GM20431 (cell line): ENCODE results near the gene VPS9D1.
"Not testable (repeated sequence)": the region's sequence is repeated elsewhere in the genome, so short reads cannot be mapped to it uniquely, and the experiment has no call there.

Source experiments
- in situ Hi-C: fragments of 300-500 bp; cut with MseI, MboI; formaldehyde crosslinking; loops from one replicate; pipeline ENCODE4 v1.15.0; 2020; ENCODE audit warnings: low sequenced_read_pairs; ENCODE audit not compliant: unreplicated experiment

The VPS9D1 gene

DNA sequence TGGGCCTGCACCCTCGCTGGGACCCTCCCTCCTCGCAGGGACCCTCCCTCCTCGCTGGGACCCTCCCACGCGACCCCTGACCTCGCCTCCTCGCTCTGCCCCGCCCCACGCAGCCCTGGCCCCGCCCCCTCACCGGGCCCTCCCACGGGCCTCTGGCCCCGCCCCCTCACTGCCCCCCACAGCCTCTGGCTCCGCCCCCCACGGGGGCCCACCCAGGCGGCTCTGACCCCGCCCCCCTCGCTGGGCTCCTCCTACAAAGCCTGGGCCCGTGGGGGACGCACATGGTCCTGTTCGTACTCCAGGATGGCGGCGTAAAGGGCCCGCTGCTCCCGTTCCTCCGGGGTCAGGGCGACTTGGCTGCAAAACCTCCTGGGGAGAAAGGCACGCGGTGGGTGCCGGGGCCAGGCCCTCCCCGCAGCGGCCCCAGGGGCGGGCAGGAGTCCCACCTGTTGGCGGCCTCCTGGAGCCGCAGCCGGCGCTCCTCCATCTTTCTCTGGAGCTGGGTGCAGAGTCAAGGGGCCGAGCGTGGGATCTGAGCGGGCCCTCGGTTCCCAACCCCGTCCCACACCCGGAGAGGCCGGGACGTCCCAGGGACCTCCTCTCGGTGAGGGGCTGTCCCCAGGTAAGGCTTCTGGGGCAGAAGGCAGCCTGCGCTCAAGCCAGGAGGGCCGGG lies 9.0 kb downstream of the VPS9D1 start:
- in situ Hi-C loops: no loop called here

DNA sequence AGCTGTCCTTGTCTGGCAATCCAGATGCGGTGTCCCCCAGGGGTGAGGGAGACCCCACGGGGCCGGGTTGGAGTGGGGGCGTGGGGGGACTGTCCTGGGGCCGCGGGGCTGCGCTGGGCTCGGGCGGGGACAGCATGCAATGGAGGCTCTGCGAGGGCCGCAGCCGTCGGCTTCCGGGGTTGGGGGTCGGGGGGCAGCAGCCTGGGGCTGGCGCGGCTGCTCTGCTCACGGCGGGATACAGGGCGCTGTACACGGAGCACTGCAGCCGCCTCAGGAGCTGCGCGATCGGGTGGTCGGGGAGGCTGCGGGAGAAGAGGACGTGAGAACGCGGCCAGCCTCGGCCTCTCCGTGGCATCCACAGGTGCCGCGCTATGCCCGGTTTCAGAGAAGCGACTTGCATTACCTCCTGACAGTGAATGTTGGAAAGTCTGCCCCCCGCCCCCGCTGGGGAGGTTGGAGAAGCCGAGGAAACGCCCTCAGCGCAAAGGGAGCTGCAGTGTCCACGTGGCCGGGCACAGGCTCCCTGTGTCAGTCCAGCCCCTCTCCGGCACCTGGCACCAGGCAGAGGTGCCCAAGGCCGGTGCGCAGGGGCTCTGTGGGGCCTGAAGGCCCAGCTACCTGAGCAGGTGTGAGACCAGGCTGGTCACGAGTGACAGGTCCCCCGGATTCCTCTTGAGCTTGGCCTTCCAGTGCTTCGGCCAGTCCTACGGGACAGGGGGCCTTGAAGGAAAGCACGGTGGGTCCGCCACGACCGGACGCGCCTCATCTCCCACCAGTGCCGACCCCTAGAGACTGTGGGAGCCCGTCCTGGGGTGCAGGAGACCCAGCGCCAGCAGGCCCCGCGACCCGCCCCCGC lies 9.8 kb downstream of the VPS9D1 start:
- in situ Hi-C loops: no loop called here

DNA sequence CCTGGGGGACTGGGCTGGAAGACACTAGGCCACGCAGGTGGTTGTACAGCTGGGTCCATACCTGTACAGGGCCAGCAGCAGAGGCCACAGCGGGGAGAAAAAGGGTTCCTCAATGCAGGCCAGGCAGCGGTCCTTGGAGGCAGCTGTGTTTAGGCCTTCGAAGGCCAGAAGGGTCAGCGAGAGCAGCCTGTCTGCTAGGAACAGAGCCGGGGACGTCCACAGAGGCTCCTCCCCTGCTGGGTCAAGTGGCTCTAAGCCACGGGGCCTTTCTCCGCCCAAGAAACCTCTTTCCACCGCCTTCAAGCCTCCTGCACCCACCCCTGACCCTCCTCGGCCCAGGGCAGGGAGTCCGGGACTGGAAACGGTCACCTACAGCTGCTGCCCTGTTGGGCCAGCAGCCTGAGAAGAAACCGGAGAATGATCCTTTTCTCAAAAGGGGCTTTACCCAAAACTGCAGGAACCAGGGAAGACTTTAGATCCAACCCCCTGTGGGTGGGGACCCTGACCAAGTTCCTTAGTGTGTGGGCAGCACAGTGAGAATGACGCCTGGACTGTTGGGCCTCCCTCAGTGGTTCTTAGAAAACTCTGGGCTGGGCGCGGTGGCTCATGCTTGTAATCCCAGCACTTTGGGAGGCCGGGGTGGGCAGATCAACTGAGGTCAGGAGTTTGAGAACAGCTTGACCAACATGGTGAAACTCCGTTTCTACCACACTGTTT lies 10.8 kb downstream of the VPS9D1 start:
- in situ Hi-C loops: no loop called here

DNA sequence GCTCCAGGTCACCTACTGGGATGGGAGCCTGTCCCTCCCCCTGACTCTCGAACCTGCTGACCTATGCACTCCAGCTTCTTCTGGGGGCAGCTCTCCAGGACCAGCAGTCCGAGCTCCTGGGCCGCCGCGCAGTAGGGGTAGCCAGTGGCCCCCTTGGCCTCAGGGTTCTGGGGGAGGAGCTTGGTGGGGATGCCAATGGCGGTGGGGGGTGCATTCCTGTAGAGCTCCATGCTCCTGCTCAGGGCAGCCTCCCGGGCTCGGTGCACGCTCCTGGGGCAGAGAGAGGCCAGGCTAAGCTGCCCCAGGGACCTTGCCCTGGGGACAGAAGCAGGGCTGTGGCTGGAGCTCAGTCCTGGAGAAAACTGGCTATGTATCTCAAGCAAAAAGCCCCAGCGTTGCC lies 11.5 kb downstream of the VPS9D1 start:
- in situ Hi-C loops: no loop called here

DNA sequence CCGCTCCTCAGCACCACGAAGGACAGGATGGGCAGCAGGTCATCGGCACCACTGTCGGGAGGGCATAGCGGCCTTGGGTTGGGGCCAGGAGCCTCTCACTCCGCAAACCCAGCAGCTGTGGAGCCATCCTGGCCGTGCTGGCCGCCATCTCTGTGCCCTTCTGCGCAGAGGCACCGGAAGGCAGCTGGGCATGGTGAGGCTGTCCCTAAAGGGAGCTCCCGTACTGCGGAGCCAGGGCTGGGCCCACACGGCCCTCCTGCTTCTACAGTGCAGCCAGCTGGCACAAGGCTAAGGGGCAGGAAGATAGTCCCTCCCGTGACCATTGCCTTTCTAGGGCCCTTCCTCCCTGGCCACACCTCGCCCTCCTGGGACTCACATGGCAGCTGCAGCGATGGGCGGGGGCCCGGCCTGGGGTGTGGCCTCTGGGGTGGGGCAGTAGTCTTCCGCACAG lies 12.2 kb downstream of the VPS9D1 start:
- in situ Hi-C loops: no loop called here

DNA sequence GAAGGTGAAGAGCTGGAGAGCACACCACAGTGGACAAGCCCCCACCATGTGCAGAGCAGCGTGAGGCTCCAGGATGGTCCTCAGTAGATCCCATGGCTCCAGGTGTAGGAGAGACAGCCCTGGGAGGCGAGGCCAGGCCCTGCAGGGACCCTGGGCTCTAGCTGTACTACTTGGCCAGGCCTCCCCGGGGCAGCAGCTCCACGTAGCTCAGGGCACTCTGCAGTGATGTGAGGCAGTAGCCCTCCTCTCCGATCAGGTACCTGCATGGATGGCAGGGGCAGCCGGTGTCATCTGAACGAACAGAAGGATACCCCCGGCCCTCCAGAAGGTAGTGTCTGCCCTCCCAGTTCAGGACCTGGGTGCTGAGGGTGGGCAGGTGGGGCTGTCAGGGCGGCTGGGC lies 13.0 kb downstream of the VPS9D1 start:
- in situ Hi-C loops: no loop called here

DNA sequence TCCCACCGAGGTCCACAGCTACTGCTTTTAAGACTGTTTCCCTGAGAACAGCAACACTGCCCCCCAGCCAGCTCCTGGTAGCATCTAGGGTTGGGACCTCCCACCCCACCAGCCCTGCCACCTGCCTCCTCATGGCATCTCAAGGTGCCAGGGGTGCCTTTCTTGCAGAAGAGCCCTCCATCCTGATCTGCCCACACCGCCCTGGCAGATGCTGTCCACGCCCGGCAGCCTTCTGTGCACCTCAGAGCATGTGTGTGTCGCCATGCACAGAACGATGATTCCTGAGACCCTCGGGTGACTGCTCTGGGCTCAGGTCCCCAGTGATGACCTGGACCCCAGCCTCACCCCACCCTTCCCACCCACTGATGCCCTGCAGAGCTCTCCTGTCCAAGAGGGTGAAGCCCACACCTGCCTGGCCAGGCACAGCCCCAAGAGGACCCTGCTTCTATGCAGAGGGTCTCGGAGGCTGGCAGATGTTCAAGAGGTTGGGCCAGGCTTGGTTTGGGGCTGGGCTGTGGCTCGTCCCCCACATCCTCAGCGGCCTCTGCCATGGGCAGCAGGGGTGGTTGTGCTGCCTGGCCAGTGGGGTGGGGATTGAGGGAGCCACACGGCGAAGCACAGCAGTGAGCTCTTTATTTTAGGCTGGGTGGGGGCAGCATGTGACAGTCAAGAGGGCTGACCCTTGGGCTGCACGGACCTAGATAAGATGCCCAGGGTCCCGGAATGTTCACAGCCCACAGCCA lies 14.0 kb downstream of the VPS9D1 start:
- in situ Hi-C loops: no loop called here

DNA sequence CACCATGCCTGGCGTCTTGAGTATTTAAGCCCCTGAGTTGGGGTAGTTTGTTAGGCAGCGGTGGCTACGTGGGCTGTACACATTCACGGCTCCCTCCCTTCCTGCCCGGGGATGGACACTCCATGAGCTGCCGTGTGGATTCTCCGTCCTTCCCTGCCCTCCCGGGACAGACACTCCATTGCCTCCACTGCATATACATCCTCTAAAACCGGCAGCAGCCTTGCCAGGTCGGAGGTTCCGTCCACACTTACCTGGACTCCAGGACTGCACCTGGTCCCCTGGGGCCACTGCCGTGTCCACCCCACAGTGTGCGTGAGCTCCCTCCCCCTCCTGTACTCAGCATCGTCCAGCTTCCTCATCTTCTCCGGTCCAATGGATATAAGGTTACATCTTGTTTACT lies 15.7 kb downstream of the VPS9D1 start:
- in situ Hi-C loops: no loop called here

DNA sequence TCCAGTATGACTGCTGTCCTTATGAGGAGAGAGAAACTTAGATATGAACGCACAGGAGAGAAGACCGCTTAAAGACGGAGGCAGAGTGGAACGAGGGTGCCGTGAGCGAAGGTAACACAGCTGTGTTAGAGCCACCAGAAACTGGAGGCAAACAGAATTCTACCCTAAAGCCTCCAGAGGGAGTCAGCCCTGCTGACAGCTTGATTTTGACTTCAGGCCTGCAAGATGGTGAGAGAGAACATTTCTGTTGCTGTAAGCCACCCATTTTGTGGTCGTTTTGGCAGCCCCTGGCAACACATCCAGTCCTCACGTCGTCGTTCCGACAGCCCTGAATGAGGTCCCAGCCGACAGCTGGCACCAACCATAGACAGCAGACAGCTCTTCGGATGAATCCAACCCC lies 16.4 kb downstream of the VPS9D1 start:
- in situ Hi-C loops: no loop called here

DNA sequence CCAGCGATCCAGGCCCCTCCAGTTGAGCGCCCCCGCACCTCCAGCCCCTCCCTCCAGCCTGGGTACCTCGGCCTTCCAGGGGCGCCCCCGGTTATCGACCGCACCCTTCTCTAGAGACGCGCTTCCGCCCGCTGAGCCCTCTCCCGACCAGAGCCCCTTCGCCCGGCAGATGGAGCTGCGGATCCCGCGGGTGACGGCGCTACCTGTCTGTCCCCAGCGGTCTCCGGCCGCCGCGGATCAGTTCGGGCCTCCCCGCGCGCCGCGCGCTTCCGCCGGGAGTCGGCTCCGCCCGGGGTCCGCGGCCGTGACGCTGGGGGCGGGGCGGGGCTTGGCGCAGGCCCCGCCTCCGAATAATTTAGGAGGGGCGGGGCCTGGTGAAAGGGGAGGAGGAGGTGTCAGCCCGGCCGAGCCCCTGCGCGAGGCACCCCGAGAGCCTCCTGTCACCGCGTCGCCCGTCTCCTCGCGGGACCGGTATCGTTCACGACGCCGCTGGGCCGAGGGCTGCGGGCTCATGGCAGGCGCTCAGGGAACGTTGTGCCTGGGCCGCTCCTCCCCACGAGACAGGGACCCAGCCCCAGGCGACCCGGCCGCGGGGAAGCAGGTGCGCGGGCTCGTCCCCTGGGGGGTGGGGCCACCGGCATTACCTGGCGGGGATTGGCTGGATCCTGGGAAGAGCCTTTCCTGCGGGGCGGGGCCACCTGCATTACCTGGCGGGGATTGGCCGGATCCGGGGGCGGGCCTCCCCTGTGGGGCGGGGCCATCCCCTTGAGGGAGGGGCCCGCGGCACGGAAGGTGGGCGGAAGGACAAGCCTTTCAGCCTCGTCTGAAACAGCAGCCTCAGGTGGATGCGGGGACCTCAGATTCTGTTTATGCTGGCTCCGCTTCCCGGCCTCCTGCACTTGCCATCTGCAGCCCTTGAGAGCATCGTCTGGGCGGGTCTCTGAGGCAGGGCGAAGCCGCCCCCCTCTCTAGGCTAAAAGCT lies 19.0 kb downstream of the VPS9D1 start, which contains the start of gene SPATA2L:
Gene SPATA2L (minus strand): TSS at position 281 of the 982 bp plus-strand sequence. CDS start 473 bp downstream, outside the sequence.
- in situ Hi-C loops: no loop called here

DNA sequence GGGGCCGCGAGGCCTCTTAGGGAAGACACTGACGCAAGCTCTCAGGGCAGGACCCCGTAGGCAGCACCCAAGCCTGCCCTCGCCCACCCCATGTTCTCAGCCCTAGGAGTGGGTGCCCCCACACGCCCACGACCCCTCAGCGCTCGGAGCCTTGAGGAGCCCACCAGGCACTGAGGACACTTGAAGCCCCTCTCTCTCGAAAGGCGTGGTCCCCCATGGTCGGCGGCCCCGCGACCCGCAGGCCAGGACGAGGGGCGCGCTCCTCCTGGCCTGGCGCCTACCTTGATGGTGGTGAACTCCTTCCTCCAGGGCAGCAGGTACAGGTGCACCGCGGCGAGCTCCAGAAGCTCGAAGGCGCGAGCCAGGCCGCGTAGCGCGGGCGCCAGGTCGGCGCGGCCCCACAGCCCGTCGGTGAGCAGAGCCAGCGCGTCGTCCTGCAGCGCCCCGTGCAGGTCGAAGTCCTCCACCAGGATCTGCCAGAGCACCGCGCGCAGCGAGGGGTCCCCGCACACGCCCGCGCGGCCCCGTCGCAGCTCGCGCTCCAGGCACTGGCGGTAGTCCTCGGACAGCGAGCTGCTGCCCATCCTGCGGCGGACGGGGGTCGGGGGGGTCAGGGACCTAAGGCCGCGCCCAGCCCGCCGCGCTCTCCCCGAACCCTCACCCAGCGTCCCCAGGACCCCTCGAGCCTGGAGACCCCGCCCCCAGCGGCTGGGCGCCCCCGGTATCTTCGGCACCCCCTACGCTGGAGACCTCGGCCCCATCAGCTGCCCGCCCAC lies 19.9 kb downstream of the VPS9D1 start:
- in situ Hi-C loops: no loop called here

DNA sequence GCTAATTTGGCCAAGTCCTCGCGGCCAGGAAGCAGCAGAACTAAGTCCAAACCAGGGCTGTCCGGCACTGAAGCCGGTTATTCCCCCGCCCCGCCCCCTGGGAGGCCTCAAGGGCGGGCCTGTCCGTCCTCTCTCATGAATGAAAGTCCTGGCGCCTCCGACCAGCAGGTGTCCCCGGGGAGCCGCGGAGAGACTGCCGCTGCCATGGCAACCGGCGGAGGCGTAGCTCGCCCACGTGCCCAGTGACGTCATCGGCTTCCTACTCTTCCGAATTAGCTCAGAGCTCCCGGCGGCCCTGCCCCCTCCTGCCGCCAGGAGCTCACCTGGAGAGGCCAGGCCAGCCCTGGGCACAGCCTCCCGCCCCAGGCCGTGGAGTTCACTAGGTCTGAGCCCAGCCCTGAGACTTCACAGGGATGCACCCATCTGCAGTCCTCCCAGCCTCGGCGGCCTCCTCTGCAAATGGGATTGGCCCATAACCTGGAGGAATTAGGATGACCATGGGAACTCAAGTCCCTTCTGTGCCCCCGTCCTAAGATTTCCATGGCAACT lies 20.5 kb downstream of the VPS9D1 start:
- in situ Hi-C loops: no loop called here

DNA sequence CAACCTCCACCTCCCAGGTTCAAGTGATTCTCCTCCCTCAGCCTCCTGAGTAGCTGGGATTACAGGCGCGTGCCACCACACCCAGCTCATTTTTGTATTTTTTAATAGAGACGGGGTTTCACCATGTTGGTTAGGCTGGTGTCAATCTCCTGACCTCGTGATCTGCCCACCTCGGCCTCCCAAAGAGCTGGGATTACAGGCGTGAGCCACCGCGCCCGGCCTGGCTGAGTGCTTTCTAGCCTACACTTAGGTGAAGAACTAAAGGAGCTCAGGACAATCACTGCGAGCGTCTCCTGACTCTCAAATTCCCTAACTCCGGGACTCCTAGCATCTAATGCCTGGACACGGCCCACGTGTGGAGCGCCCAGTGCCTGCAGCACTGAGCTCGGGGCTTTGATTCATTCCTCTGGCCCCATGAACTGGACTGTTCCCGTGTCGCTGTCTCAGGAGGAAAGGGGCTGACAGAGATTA lies 21.0 kb downstream of the VPS9D1 start:
- in situ Hi-C loops: not testable (repeated sequence)

DNA sequence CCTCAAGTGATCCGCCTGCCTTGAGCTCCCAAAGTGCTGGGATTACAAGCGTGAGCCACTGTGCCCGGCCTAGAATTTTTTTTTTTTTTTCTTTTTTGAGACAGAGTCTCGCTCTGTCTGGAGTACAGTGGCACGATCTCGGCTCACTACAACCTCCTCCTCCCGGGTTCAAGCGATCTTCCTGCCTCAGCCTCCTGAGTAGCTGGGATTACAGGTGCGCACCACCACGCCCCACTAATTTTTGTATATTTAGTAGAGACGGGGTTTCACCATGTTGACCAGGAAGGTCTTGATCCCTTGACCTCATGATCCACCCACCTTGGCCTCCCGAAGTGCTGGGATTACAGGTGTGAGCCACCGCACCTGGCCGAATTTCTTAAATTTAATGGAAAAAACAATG lies 22.0 kb downstream of the VPS9D1 start:
- in situ Hi-C loops: not testable (repeated sequence)

DNA sequence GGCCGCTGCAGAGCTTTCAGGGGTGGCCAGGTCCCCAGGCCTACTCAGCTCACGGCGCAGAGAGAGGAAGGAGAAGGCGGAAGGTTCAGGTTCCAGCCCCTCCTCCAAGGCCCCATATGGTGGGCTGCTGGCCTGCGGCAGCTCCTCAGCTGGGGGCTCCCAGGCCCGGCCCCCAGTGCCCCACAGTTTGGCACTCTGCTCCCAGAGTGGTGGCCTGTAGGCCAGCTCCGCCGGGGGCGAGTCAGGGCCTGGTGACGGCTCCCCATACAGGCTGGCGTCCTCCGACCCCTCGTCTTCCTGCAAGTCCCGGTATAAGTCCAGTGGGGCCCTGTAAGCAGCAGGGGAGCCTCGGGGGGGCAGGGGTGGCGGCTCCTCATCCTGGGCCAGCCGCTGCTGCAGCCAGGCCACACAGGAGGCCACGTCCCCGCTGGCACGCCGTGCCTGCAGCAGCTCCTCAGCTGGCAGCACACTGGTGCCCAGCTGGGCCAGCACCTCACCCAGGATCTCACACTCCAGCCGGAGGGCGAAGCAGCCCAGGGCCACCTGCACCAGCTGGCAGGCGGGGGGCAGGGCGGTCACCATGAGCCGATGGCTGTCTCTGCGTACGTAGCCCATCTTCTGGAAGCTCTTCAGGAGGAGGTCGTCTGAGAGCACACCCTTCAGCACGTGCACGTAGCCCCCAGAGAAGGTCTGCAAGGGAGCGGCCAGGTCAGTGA lies 22.9 kb downstream of the VPS9D1 start:
- in situ Hi-C loops: no loop called here

DNA sequence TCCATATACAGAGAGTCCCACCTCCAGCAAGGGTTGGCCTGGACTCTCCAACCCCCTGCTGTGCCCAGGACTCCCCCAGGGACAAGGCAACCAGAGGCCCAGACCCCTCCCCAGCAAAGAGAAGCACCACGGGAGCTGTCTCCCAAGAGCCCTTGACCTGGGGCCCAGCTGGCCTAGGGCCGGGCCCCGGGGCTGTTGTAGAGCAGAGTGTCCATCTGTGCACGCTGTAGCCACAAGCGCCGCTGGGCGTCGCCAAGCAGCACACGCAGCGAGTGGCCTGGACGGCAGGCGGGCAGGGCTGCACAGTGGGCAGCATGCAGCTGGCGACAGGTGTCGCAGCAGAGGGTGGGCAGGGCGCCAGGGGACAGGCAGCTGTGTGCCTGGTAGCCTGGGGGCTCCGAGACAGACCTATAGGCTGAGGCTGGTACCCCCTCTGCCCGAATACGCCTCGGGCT lies 23.5 kb downstream of the VPS9D1 start:
- in situ Hi-C loops: no loop called here

DNA sequence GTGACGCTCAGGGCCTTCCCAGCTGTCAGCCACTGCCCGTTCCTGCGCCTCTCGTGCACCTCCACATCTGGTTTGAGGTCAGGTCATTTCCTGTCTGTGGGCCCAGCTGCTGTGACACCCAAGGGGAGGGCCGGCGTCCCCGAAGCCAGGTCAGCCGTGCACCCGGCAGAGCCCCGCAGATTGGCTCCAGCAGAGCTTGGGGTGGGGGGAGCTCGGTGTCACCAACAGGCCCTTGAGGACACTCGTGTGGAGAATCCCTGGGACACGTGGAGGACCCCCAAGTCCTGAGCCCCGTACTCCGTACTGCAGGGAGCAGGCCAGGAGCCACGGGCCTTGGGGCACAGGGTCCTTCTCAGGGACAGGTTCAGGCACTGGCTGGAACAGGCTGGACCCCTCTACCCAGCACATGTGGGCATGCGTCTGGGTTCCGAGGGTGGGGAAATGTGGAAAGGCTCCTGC lies 24.0 kb downstream of the VPS9D1 start:
- in situ Hi-C loops: no loop called here
